GM23338 (cell line): ENCODE results near the gene FAM162A.

Source experiments
- CREB1 ChIP-seq: fragments of 250-450 bp; sonication (Bioruptor Pico); IDR thresholded peaks from 2 replicates; pipeline ENCODE4 v1.5.0; 2020; ENCODE audit warnings: low read depth, mild to moderate bottlenecking, moderate library complexity
- EZH2 ChIP-seq: fragments of 200-600 bp; sonication (generic); IDR thresholded peaks from one replicate; pipeline ENCODE4 v1.8.0; 2017; ENCODE audit warnings: antibody characterized with exemption, mild to moderate bottlenecking, low read depth; ENCODE audit not compliant: unreplicated experiment
- EZH2phosphoT487 ChIP-seq: fragments of 200-600 bp; sonication (generic); IDR thresholded peaks from one replicate; pipeline ENCODE4 v1.8.1; 2018; ENCODE audit warnings: antibody characterized with exemption; ENCODE audit not compliant: unreplicated experiment
- JUNB ChIP-seq: IDR thresholded peaks from one replicate; pipeline ENCODE4 v1.6.1; 2016; ENCODE audit warnings: antibody characterized with exemption; ENCODE audit not compliant: unreplicated experiment
- NANOG ChIP-seq: IDR thresholded peaks from 2 replicates; pipeline ENCODE4 v1.6.1; 2016; ENCODE audit warnings: antibody characterized with exemption, borderline replicate concordance
- POLR2AphosphoS5 ChIP-seq: IDR thresholded peaks from 2 replicates; pipeline ENCODE4 v1.6.1; 2016; ENCODE audit warnings: antibody characterized with exemption, low read depth
- STAT1 ChIP-seq: IDR thresholded peaks from one replicate; pipeline ENCODE4 v1.6.1; 2016; ENCODE audit warnings: antibody characterized with exemption; ENCODE audit not compliant: unreplicated experiment
- ZNF114 ChIP-seq: fragments of 250-450 bp; sonication (Bioruptor Pico); IDR thresholded peaks from 2 replicates; pipeline ENCODE4 v1.5.0; 2020; ENCODE audit warnings: mild to moderate bottlenecking, moderate library complexity
- TF ChIP-seq, protein P1 (sequence below), 2 experiments: fragments of 200-600 bp in 1 of 2; sonication (generic) in 1 of 2; conservative IDR thresholded peaks; 2 replicates each; pipeline versions ENCODE4 v1.5.1 to v1.6.1; 2016 to 2017; ENCODE audit warnings: antibody characterized with exemption in 2 of 2, low read depth in 2 of 2, mild to moderate bottlenecking in 2 of 2, moderate library complexity in 1 of 2
- TF ChIP-seq, protein P2 (sequence below): IDR thresholded peaks from one replicate; pipeline ENCODE4 v1.6.1; 2018; ENCODE audit warnings: antibody characterized with exemption; ENCODE audit not compliant: unreplicated experiment
- TF ChIP-seq, protein P3 (sequence below): fragments of 250-450 bp; sonication (Bioruptor Pico); IDR thresholded peaks from 2 replicates; pipeline ENCODE4 v1.5.0; 2020; ENCODE audit warnings: mild to moderate bottlenecking, moderate library complexity

DNA sequence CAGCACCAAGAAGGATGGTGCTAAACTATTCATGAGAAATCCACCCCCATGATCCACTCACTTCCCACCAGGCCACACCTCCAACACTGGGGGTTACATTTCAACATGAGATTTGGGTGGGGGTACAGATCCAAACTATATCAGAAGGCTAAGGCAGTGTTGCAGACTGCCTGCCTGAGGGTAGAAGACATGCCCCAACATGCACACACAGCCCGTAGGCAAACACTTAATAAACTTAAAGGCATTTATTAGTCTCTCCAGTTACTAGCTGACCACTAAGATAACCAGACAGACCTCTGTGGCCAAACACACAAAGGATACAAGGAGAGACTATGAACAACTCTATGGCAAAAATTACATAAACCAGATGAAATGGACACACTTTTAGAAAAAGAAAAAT is 10.2 kb downstream of the FAM162A start:
- TF ChIP-seq, protein P1, sequence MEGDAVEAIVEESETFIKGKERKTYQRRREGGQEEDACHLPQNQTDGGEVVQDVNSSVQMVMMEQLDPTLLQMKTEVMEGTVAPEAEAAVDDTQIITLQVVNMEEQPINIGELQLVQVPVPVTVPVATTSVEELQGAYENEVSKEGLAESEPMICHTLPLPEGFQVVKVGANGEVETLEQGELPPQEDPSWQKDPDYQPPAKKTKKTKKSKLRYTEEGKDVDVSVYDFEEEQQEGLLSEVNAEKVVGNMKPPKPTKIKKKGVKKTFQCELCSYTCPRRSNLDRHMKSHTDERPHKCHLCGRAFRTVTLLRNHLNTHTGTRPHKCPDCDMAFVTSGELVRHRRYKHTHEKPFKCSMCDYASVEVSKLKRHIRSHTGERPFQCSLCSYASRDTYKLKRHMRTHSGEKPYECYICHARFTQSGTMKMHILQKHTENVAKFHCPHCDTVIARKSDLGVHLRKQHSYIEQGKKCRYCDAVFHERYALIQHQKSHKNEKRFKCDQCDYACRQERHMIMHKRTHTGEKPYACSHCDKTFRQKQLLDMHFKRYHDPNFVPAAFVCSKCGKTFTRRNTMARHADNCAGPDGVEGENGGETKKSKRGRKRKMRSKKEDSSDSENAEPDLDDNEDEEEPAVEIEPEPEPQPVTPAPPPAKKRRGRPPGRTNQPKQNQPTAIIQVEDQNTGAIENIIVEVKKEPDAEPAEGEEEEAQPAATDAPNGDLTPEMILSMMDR (conservative IDR thresholded peaks at IDR 0.05; ENCODE audit: low read depth in 2 of 2): no peak
- TF ChIP-seq EZH2phosphoT487 (no peak), EZH2 (no peak), POLR2AphosphoS5 (no peak), STAT1 (no peak), JUNB (no peak), CREB1 (CRISPR knock-in tag) (no peak), ZNF114 (no peak), NANOG (no peak)
- TF ChIP-seq, protein P2, sequence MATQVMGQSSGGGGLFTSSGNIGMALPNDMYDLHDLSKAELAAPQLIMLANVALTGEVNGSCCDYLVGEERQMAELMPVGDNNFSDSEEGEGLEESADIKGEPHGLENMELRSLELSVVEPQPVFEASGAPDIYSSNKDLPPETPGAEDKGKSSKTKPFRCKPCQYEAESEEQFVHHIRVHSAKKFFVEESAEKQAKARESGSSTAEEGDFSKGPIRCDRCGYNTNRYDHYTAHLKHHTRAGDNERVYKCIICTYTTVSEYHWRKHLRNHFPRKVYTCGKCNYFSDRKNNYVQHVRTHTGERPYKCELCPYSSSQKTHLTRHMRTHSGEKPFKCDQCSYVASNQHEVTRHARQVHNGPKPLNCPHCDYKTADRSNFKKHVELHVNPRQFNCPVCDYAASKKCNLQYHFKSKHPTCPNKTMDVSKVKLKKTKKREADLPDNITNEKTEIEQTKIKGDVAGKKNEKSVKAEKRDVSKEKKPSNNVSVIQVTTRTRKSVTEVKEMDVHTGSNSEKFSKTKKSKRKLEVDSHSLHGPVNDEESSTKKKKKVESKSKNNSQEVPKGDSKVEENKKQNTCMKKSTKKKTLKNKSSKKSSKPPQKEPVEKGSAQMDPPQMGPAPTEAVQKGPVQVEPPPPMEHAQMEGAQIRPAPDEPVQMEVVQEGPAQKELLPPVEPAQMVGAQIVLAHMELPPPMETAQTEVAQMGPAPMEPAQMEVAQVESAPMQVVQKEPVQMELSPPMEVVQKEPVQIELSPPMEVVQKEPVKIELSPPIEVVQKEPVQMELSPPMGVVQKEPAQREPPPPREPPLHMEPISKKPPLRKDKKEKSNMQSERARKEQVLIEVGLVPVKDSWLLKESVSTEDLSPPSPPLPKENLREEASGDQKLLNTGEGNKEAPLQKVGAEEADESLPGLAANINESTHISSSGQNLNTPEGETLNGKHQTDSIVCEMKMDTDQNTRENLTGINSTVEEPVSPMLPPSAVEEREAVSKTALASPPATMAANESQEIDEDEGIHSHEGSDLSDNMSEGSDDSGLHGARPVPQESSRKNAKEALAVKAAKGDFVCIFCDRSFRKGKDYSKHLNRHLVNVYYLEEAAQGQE: no peak
- TF ChIP-seq, protein P3, sequence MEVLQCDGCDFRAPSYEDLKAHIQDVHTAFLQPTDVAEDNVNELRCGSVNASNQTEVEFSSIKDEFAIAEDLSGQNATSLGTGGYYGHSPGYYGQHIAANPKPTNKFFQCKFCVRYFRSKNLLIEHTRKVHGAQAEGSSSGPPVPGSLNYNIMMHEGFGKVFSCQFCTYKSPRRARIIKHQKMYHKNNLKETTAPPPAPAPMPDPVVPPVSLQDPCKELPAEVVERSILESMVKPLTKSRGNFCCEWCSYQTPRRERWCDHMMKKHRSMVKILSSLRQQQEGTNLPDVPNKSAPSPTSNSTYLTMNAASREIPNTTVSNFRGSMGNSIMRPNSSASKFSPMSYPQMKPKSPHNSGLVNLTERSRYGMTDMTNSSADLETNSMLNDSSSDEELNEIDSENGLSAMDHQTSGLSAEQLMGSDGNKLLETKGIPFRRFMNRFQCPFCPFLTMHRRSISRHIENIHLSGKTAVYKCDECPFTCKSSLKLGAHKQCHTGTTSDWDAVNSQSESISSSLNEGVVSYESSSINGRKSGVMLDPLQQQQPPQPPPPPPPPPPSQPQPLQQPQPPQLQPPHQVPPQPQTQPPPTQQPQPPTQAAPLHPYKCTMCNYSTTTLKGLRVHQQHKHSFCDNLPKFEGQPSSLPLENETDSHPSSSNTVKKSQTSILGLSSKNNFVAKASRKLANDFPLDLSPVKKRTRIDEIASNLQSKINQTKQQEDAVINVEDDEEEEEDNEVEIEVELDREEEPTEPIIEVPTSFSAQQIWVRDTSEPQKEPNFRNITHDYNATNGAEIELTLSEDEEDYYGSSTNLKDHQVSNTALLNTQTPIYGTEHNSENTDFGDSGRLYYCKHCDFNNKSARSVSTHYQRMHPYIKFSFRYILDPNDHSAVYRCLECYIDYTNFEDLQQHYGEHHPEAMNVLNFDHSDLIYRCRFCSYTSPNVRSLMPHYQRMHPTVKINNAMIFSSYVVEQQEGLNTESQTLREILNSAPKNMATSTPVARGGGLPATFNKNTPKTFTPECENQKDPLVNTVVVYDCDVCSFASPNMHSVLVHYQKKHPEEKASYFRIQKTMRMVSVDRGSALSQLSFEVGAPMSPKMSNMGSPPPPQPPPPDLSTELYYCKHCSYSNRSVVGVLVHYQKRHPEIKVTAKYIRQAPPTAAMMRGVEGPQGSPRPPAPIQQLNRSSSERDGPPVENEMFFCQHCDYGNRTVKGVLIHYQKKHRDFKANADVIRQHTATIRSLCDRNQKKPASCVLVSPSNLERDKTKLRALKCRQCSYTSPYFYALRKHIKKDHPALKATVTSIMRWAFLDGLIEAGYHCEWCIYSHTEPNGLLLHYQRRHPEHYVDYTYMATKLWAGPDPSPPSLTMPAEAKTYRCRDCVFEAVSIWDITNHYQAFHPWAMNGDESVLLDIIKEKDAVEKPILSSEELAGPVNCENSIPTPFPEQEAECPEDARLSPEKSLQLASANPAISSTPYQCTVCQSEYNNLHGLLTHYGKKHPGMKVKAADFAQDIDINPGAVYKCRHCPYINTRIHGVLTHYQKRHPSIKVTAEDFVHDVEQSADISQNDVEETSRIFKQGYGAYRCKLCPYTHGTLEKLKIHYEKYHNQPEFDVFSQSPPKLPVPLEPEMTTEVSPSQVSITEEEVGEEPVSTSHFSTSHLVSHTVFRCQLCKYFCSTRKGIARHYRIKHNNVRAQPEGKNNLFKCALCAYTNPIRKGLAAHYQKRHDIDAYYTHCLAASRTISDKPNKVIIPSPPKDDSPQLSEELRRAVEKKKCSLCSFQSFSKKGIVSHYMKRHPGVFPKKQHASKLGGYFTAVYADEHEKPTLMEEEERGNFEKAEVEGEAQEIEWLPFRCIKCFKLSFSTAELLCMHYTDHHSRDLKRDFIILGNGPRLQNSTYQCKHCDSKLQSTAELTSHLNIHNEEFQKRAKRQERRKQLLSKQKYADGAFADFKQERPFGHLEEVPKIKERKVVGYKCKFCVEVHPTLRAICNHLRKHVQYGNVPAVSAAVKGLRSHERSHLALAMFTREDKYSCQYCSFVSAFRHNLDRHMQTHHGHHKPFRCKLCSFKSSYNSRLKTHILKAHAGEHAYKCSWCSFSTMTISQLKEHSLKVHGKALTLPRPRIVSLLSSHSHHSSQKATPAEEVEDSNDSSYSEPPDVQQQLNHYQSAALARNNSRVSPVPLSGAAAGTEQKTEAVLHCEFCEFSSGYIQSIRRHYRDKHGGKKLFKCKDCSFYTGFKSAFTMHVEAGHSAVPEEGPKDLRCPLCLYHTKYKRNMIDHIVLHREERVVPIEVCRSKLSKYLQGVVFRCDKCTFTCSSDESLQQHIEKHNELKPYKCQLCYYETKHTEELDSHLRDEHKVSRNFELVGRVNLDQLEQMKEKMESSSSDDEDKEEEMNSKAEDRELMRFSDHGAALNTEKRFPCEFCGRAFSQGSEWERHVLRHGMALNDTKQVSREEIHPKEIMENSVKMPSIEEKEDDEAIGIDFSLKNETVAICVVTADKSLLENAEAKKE: no peak
